Measurements from ENCODE around the gene DMBT1. TPM values are rescaled to one million over a fixed set of nuclear protein-coding genes. Genes with fewer than 3 reads are reported as not detected.

DMBT1 gene
- total RNA-seq, 1 donor from 2014 or later = 0.08 TPM

- Mint-ChIP-seq H3K4me3 (ENCODE audit: unreplicated experiment) (no peak overlapping the region), H3K27me3 (ENCODE audit: unreplicated experiment) (peaks cover 37% of the 10 kb centered on the region), H3K27ac (ENCODE audit: unreplicated experiment) (no peak overlapping the region), H3K9me3 (ENCODE audit: unreplicated experiment) (no peaks in the 10 kb centered on the region), H3K36me3 (ENCODE audit: unreplicated experiment) (no peaks in the 10 kb centered on the region), H3K4me1 (ENCODE audit: unreplicated experiment) (no peaks in the 10 kb centered on the region)
- DNase-seq (ENCODE audit: extremely low spot score, unreplicated experiment) = no peak
- TF ChIP-seq, protein P1, sequence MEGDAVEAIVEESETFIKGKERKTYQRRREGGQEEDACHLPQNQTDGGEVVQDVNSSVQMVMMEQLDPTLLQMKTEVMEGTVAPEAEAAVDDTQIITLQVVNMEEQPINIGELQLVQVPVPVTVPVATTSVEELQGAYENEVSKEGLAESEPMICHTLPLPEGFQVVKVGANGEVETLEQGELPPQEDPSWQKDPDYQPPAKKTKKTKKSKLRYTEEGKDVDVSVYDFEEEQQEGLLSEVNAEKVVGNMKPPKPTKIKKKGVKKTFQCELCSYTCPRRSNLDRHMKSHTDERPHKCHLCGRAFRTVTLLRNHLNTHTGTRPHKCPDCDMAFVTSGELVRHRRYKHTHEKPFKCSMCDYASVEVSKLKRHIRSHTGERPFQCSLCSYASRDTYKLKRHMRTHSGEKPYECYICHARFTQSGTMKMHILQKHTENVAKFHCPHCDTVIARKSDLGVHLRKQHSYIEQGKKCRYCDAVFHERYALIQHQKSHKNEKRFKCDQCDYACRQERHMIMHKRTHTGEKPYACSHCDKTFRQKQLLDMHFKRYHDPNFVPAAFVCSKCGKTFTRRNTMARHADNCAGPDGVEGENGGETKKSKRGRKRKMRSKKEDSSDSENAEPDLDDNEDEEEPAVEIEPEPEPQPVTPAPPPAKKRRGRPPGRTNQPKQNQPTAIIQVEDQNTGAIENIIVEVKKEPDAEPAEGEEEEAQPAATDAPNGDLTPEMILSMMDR (IDR thresholded peaks at IDR 0.05) = no peak
Observed at GRCh38 chr10:122650331-122650730, 89.8 kb downstream of the DMBT1 start.

DNA sequence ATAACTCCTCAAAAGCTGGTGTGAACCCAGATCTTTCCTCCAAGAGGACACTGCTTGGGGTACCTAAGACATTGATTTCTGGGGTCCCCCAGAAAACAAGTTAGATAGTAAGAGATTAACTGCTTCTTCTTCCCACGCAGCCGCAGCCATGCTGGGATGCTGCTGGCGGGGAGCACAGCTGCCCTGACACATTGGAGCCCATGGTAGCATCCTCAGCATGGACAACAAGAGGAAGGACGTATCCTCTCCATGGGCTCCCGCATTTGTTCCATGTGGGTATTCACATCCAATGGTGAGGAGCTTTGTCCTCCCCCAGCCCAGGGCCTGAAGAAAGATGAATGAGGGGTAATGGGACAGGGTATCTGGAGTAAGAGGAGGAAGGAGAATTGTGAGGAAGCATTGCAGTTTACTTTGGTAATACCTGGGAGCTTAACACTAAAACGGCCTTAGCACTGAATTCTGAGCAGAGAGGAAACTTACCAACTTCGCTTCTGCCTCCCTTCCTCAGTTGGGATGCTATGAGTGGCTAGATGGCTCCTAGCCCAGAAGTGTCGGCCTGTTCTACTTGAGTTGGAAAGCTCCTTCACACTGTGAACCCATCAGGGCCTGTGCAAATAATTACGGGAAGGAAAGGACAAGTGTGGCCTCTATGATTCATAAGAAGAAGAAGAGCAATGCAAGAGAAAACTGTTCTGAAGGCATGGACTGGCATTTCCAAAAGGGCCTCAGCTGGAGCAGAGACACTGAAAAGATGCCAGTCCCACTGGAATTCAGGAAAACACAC lies 95.2 kb downstream of the DMBT1 start:
- Mint-ChIP-seq H3K27me3 (ENCODE audit: unreplicated experiment) (peaks cover 45% of the 10 kb centered on the region), H3K9me3 (ENCODE audit: unreplicated experiment) (no peaks in the 10 kb centered on the region), H3K27ac (ENCODE audit: unreplicated experiment) (no peak overlapping the region), H3K4me1 (ENCODE audit: unreplicated experiment) (no peaks in the 10 kb centered on the region), H3K36me3 (ENCODE audit: unreplicated experiment) (no peaks in the 10 kb centered on the region), H3K4me3 (ENCODE audit: unreplicated experiment) (no peak overlapping the region)
- DNase-seq (ENCODE audit: extremely low spot score, unreplicated experiment) = no peak
- TF ChIP-seq, protein P1 (IDR thresholded peaks at IDR 0.05) = no peak

GRCh38 chr10:122656308-122656705 lies 95.8 kb downstream of the DMBT1 start:
- H3K27me3 Mint-ChIP-seq (ENCODE audit: unreplicated experiment) = peaks cover 41% of the 10 kb centered on the region
- no peaks in the 10 kb centered on the region for H3K9me3 Mint-ChIP-seq (ENCODE audit: unreplicated experiment)
- DNase-seq (ENCODE audit: extremely low spot score, unreplicated experiment) = no peak
- no peak overlapping the region for H3K27ac Mint-ChIP-seq (ENCODE audit: unreplicated experiment)
- H3K4me3 Mint-ChIP-seq (ENCODE audit: unreplicated experiment) = no peak overlapping the region
- TF ChIP-seq, protein P1 (IDR thresholded peaks at IDR 0.05) = no peak
- H3K4me1 Mint-ChIP-seq (ENCODE audit: unreplicated experiment) = no peaks in the 10 kb centered on the region
- H3K36me3 Mint-ChIP-seq (ENCODE audit: unreplicated experiment) = no peaks in the 10 kb centered on the region

DNA sequence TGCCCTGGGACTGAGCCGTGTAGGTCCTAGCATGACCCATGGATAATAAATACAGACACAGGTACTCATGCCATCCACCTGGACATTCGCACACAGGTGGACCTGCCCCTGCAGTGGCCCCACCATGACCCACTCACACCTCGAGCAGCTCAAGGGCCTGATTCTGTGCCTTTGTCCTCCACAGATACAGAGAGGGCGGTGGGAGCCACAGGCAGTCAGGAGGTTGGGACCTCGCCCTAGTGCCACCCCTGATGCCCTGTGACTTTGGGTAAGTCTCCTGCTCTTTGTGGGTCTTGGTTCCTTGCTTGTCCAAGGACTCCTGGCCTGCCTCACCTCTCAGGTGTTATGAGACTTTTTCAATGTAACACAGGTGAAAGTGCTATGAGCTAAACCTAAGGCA lies 96.2 kb downstream of the DMBT1 start:
- no peaks in the 10 kb centered on the region for H3K4me1 Mint-ChIP-seq (ENCODE audit: unreplicated experiment)
- H3K27ac Mint-ChIP-seq (ENCODE audit: unreplicated experiment) = no peak overlapping the region
- no peak for DNase-seq (ENCODE audit: extremely low spot score, unreplicated experiment)
- no peaks in the 10 kb centered on the region for H3K9me3 Mint-ChIP-seq (ENCODE audit: unreplicated experiment)
- H3K4me3 Mint-ChIP-seq (ENCODE audit: unreplicated experiment) = no peak overlapping the region
- TF ChIP-seq, protein P1 (IDR thresholded peaks at IDR 0.05) = no peak
- H3K36me3 Mint-ChIP-seq (ENCODE audit: unreplicated experiment) = no peaks in the 10 kb centered on the region
- peaks cover 36% of the 10 kb centered on the region for H3K27me3 Mint-ChIP-seq (ENCODE audit: unreplicated experiment)

- no peaks in the 10 kb centered on the region for H3K9me3 Mint-ChIP-seq (ENCODE audit: unreplicated experiment)
- TF ChIP-seq, protein P1 (IDR thresholded peaks at IDR 0.05) = no peak
- DNase-seq (ENCODE audit: extremely low spot score, unreplicated experiment) = no peak
Observed at GRCh38 chr10:122657255-122657654, 96.7 kb downstream of the DMBT1 start.

More at GRCh38 chr10:122657255-122657654, 96.7 kb downstream of the DMBT1 start:
- Mint-ChIP-seq H3K27me3 (ENCODE audit: unreplicated experiment) (peaks cover 32% of the 10 kb centered on the region), H3K4me3 (ENCODE audit: unreplicated experiment) (no peak overlapping the region), H3K4me1 (ENCODE audit: unreplicated experiment) (no peaks in the 10 kb centered on the region), H3K27ac (ENCODE audit: unreplicated experiment) (no peak overlapping the region), H3K36me3 (ENCODE audit: unreplicated experiment) (no peaks in the 10 kb centered on the region)

All from osteocyte (in vitro differentiated cells).